Hematopoietic multipotent progenitor cell treated with erythropoietin and hydrocortisone succinate and interleukin-3 and kit ligand, for 8 days (in vitro differentiated cells): ENCODE results near the gene LRRC41.
"Not testable (repeated sequence)": the region's sequence is repeated elsewhere in the genome, so short reads cannot be mapped to it uniquely, and the experiment has no call there.

Experiments
- DNase-seq: peaks from one replicate; pipeline ENCODE4 v3.0.0-alpha.2; 2015

LRRC41 gene

DNA sequence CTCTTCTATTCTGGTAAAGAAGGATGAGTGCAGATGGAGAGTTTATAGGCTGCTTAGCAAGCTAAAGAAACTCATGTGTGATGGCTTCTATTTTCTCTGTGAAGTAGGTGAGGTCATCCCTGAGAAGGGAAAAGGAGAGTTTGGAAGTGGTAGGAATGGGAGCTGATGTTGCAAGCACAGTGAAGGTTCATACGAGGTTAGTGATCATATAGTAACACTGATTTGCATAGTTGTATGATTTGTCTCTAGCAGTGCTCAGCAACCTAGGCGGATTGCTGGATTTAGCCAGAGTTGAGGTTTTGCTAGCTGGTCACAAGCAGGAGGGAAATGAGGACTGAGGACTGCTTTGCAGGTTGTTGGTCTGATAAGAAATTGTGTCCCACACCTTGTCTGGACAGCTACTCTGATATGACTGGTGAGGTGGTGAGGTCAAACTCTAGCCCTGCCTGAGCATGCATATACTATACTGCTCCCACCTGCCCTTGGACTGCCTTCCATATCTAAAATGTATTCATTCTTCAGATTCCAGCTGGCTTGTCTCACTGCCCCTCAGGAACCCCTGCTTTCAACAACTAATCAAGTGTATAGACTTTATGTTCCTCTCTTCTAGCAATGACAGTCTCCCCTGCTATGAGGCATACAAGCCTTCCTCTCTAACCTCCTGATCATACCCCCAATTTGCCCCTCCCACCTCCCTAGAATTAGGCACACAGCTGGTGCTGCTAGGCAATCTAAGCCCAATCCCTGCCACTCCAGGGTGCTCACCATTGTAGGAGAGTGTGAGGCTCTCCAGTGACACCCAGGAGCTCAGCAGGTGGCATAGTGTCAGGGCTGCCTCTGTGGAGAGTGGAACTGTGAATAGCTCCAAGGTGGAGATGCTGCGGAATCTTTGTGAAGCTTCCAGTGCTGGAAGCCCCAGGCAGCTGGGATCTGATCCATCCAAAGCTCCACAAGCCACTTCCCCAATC lies 18.5 kb downstream of the LRRC41 start:
- DNase-seq = no peak

DNA sequence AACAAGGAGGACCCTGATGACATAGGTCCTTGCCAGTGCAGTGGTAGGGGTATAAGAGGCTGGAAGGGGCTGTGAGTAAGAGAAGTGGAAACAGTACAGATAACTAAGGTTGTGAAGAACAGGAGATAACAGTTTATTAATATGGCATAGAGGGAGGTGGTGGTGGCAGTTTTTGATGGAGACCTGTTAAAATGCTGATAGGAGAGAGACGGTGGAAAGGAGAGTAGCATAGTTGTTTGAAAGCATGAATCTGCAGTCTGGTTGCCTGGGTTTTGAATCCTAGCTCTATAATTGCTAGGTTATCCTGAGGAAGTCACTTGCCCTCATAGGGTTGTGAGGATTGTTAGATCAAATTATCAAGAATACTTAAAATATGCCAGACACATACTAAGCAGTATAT lies 19.4 kb downstream of the LRRC41 start:
- peak; percentile 50 for DNase-seq

- DNase-seq = no peak
These were observed 22.4 kb downstream of the LRRC41 start for GRCh38 chr1:46281021-46281420.

- DNase-seq = no peak
These were observed 23.3 kb downstream of the LRRC41 start for GRCh38 chr1:46280092-46280491.

GRCh38 chr1:46278807-46279206 lies 24.6 kb downstream of the LRRC41 start:
- no peak for DNase-seq

GRCh38 chr1:46277658-46278373 lies 25.6 kb downstream of the LRRC41 start:
- peak; percentile 30 for DNase-seq

DNA sequence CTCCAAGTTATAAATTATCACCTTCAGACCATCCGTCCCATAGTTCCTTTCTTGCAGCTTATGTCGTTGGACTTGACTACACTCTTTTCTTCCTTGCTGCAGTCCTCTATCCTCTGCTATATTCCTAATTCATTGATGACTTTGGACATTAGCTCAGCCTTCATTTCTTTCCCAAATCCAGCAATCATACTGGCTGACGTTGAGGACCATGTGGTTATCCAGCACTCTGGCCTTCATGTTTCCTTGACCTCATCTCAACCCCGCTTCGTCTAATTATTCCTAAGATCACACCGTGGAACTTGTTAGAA lies 28.4 kb downstream of the LRRC41 start:
- no peak for DNase-seq

DNA sequence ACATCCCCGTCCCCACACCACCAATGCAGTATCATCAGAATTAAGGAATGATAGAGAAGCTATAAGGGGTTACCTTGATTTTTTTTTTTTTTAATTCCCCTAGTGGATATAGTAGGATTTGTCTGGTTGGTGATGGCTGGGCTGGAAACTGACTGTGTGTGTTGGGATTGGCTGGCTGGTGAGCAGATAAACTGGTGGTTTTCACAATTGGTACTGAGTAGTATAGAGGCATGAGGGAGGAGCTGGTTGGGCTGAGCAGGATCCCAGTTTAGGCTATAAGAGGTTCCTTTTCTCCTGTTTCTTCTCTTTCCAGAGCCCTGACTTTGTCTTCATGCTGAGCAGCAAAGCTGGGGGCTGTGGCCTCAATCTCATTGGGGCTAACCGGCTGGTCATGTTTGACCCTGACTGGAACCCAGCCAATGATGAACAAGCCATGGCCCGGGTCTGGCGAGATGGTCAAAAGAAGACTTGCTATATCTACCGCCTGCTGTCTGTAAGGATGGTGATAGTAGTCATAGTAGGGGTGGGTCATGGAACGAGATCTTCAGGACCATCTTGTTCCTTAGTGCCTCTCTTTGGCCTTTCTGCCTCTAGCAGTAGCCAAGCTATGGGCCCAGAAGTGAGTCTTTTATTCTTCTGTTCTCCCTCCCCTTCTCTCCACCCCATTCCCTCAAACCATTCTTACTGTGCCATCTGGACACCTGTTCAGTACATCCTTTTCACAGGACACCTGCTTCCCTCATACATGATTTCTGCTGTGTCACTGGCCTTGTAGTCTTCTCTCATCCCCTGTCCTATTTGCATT lies 29.0 kb downstream of the LRRC41 start:
- DNase-seq = no peak

DNA sequence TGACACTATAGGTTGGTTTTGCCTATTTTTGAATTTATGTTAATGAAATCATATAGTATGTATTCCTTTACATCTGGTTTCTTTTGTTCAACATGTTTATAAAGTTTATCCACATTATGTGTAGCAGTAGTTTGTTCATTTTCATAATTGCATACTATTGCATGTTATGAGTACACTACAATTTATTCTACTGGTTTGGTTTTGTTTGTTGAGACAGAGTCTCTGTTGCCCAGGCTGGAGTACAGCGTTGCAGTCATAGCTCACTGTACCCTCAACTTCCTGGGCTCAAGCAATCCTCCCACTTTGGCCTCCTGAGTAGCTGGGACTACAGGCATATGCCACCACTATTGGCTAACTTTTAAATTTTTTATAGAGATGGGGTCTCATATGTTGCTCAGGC lies 34.8 kb downstream of the LRRC41 start:
- no peak for DNase-seq

- DNase-seq = no peak
These were observed 40.3 kb downstream of the LRRC41 start for GRCh38 chr1:46263146-46263545.

DNA sequence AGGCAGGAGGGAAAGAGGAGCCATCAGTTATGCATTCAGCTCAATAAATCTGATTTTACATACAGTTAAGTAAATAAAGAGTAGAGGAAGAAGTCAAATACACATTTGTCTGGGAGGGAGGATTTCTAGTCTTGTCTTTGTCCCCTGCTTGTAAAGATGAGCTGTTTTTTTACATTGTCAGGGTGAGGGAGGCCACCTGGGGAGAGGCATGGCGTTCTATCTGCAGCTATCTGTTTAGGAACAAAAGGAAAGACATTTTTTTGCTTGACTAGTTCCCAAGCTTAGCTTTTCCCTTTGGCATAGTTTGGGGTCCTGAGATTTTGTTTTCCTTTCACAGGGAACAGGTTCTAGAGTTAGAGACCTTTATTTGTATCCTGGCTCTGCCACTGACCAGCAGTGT lies 40.9 kb downstream of the LRRC41 start:
- no peak for DNase-seq

DNA sequence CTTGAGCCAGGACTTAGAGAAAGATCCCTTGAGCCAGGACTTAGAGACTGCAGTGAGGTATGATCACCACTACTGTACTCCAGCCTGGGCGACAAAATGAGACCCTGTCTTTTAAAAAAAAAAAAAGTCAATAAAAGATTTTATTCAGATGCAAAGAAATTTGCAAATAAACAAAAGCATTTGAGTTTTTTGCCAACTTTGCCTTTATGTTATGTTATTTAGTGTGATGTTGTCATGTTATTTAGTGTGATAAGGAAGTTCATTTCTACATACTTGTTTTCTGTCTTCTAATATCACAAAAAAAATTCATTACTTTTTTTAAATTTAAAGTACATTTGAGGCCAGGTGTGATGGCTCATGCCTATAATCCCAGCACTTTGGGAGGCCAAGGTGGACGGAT lies 46.9 kb downstream of the LRRC41 start:
- DNase-seq = no peak

DNA sequence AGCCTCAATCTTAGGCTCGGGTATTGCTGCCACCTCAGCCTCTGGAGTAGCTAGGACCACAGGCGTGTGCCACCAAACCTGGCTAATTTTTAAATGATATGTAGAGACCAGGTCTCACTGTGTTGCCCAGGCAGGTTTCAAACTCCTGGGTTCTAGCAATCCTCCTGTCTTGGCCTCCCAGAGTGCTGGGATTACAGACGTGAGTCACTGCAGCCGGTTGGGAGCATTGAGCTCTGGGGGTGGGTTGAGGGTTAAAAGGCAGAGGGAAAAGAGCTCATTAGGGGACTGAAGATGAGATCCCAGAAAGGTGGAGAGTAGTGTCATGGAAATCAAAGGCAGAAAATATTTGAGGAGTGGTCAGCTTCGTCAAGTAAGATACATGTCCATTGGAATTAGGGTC lies 48.7 kb downstream of the LRRC41 start:
- DNase-seq = no peak

DNA sequence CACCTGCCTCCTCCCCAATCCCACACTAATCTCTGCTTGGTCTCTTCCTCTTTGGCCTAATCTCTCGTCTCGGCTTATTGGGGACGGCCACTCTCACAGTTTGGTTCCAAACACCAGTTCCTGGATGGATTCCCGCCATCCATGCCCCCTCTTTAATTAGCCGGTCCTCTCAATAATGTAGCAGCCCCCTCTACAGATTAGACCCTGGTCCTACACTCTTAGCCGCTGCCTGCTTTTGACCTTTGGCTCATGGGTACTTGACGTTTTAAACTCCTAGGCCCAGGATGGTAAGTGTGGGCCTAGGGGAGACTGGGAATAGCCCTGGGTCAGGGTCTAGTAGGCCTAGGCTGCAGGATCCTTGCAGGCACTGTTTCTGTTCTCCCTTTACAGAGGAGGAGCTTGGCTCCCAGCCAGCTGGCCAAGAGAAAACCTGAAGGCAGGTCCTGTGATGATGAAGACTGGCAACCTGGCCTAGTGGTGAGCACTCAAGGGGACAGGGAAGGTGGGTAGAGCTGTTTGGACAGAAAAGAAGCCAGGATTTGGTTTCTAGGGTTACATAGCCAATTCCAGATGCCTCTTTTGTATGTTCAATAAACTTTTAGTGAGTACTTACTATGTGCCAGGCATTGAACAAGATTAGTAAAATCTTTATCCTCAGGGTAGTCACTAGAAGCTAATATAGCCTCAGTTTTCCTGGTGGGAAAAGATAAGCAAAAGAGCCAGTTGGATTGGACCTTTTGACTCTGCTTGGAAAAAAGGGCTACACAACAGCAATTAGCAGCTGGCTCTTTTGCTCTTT lies 55.1 kb downstream of the LRRC41 start:
- DNase-seq = peak; percentile 88

DNA sequence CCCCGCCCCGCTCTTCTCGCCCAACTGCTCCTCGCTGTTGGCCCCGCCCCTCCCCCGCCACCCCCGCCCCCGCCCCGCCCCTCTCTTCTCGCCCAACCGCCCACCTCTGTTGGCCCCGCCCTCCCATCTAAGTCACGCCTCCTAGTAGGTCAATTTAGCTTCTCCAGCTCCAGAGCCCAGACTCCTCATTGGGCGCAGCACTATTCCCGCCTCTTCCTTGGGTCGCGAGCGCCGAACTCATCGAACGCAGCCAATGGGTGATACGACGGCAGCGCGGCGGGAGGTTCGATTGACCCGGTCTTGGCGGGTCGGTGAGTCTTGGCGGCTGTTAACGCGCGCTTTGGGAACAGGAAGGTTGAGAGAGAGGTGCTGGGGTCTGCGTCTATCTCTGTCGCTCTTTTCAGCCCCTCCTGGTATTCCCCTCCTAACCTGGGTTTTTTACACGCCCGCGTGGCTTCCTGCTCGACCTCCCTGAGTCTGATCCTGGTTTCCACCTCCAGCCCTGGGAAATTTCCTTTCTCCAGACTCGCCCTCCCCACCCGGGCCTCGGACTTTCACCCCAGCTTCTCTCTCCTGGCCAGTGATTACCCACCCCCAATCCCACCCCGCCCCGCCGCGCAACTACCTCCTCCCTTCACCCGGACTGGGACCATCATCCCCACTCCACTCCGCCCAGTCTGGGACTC lies 55.8 kb downstream of the LRRC41 start, which contains the start of gene RAD54L:
Gene RAD54L, plus strand, starts transcription at position 328 of the 686 bp plus-strand sequence. CDS start 643 bp downstream, outside the sequence.
- DNase-seq = peak; percentile 100

GRCh38 chr1:46246548-46247435 lies 56.6 kb downstream of the LRRC41 start:
- peak; percentile 74 for DNase-seq

- DNase-seq = not testable (repeated sequence)
These were observed 57.3 kb downstream of the LRRC41 start for GRCh38 chr1:46246136-46246535.

- DNase-seq = peak; percentile 70
These were observed 58.6 kb downstream of the LRRC41 start for GRCh38 chr1:46244656-46245371.

DNA sequence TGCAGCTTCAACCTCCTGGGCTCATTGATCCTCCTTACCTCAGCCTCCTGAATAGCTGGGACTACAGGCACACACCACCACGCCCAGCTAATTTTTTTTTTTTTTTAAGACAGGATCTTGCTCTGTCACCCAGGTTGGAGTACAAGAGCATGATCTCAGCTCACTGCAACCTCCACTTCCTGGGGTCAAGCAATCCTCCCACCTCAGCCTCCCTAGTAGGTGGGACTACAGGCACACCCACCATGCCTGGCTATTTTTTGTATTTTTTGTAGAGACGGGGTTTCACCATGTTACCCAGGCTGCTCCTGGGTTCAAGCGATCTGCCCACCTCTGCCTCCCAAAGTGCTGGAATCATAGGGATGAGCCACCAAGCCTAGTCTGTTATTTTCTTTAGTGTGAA lies 59.6 kb downstream of the LRRC41 start:
- not testable (repeated sequence) for DNase-seq

DNA sequence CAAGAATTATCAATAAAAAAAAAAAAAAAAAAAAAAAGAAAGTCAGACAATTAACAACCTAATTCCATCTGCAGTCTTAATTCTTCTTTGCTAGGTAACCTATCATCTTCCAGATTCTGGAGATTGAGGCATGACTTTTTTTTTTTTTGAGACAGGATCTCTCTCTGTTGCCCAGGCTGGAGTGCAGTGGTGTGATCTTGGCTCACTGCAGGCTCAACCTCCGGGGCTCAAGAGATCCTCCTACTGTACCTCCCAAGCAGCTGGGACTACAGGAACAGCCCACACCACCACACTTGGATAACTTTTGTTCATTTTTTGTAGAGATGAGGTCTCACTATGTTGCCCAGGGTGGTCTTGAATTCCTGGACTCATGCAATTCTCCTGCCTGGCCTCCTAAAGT lies 60.5 kb downstream of the LRRC41 start:
- DNase-seq = no peak
